ENCODE results near the gene ZAR1.

The ZAR1 gene

DNA sequence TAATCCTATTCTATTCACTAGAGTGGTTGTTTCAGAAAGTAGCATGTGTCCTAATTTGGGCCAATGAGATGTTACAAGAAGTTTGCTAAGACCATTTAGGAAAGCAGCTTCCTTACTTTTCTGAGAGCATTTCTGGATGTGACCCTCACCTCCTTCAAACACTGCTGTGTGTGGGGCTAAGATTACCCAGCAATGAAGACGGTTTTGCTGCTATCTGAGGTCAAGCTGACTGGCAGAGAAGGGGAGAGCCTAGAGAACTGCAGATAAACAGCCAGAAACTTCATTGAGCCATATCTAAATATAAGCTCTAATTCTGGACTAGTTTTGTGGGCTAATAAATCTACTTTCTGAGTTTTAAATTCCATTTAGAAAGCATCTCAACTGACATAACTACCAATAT is 36.4 kb downstream of the ZAR1 start:
- Histone ChIP-seq H3K4me1 (ENCODE audit: insufficient read depth, low read length, severe bottlenecking) (no peaks in the 10 kb centered on the region), H3K4me3 (ENCODE audit: low read depth, low read length, poor library complexity, severe bottlenecking) (no peak overlapping the region), H3K27ac (ENCODE audit: low read depth, low read length, poor library complexity, severe bottlenecking) (no peak overlapping the region), H3K9me3 (ENCODE audit: low read length) (no peaks in the 10 kb centered on the region), H4K20me1 (ENCODE audit: insufficient read depth, low read length) (no peaks in the 10 kb centered on the region), H3K27me3 (ENCODE audit: insufficient read depth, low read length) (no peaks in the 10 kb centered on the region), H3K79me2 (ENCODE audit: insufficient read depth, low read length) (no peaks in the 10 kb centered on the region), H3K9me2 (ENCODE audit: low read depth, low read length) (no peaks in the 10 kb centered on the region), H3F3A (ENCODE audit: insufficient read depth, low read length) (no peaks in the 10 kb centered on the region), H3K4me2 (ENCODE audit: low read length) (no peak overlapping the region), H2AFZ (ENCODE audit: low read length) (no peak overlapping the region), H3K36me3 (ENCODE audit: insufficient read depth, low read length) (peaks cover 81% of the 10 kb centered on the region), H3K9ac (ENCODE audit: low read length) (no peak overlapping the region)
- no peak for TF ChIP-seq EZH2 (IDR thresholded peaks at IDR 0.05; ENCODE audit: borderline replicate concordance, low read length)
- TF ChIP-seq, protein P1, sequence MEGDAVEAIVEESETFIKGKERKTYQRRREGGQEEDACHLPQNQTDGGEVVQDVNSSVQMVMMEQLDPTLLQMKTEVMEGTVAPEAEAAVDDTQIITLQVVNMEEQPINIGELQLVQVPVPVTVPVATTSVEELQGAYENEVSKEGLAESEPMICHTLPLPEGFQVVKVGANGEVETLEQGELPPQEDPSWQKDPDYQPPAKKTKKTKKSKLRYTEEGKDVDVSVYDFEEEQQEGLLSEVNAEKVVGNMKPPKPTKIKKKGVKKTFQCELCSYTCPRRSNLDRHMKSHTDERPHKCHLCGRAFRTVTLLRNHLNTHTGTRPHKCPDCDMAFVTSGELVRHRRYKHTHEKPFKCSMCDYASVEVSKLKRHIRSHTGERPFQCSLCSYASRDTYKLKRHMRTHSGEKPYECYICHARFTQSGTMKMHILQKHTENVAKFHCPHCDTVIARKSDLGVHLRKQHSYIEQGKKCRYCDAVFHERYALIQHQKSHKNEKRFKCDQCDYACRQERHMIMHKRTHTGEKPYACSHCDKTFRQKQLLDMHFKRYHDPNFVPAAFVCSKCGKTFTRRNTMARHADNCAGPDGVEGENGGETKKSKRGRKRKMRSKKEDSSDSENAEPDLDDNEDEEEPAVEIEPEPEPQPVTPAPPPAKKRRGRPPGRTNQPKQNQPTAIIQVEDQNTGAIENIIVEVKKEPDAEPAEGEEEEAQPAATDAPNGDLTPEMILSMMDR (IDR thresholded peaks at IDR 0.05; ENCODE audit: low read length), result no peak

DNA sequence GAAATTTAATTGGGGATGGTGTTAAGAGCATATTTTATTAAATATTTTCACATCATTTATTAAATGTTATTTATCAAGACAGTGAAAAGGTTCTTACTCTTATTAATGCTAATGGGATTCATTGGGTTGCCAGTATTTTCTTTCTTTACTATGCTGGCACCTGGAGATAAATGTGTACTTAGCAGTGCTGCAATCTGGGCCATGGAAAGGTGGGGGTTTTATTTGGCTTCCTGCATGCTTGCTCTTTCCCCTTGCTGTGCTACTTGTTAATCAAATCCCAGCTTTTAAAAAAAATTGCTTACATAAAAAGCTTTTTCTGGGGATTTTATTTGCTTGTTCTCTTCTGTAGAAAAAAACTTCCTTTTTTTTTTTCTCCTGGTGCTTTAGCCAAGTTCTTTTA is 48.3 kb downstream of the ZAR1 start:
- H3F3A ChIP-seq (ENCODE audit: insufficient read depth, low read length), result no peaks in the 10 kb centered on the region
- H3K4me2 ChIP-seq (ENCODE audit: low read length), result no peak overlapping the region
- no peaks in the 10 kb centered on the region for H4K20me1 ChIP-seq (ENCODE audit: insufficient read depth, low read length)
- H3K9ac ChIP-seq (ENCODE audit: low read length), result no peak overlapping the region
- H2AFZ ChIP-seq (ENCODE audit: low read length), result no peak overlapping the region
- no peaks in the 10 kb centered on the region for H3K27me3 ChIP-seq (ENCODE audit: insufficient read depth, low read length)
- peaks cover 68% of the 10 kb centered on the region; the same call in 1 of the 2 replicates for H3K36me3 ChIP-seq (ENCODE audit: insufficient read depth, low read length)
- H3K9me2 ChIP-seq (ENCODE audit: low read depth, low read length), result no peaks in the 10 kb centered on the region
- no peaks in the 10 kb centered on the region for H3K79me2 ChIP-seq (ENCODE audit: insufficient read depth, low read length)
- no peak overlapping the region for H3K27ac ChIP-seq (ENCODE audit: low read depth, low read length, poor library complexity, severe bottlenecking)
- H3K4me1 ChIP-seq (ENCODE audit: insufficient read depth, low read length, severe bottlenecking), result no peaks in the 10 kb centered on the region
- H3K9me3 ChIP-seq (ENCODE audit: low read length), result no peaks in the 10 kb centered on the region
- H3K4me3 ChIP-seq (ENCODE audit: low read depth, low read length, poor library complexity, severe bottlenecking), result no peak overlapping the region
- TF ChIP-seq EZH2 (IDR thresholded peaks at IDR 0.05; ENCODE audit: borderline replicate concordance, low read length), result no peak
- TF ChIP-seq, protein P1 (IDR thresholded peaks at IDR 0.05; ENCODE audit: low read length), result no peak

DNA sequence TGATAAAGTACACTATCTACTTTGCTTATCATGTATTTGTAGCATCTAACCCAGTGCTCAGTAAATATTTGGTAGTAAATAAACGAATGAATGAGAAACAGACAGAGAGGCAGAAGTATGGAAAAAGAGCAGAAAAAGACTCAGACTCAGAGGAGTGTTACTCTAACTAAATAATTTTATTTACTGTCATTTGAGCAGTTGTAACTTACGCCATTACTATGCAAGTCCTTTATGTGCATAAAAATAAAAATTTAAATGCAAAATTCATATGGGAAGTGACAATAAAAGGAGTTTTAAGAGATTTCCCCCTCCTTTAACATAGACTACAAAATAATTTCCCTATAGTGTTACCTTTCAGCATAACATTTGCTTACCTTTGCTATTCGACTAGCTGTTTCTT is 49.5 kb downstream of the ZAR1 start:
- H2AFZ ChIP-seq (ENCODE audit: low read length), result no peak overlapping the region
- no peaks in the 10 kb centered on the region for H3F3A ChIP-seq (ENCODE audit: insufficient read depth, low read length)
- H3K4me3 ChIP-seq (ENCODE audit: low read depth, low read length, poor library complexity, severe bottlenecking), result no peak overlapping the region
- H4K20me1 ChIP-seq (ENCODE audit: insufficient read depth, low read length), result no peaks in the 10 kb centered on the region
- no peak overlapping the region for H3K4me2 ChIP-seq (ENCODE audit: low read length)
- H3K27me3 ChIP-seq (ENCODE audit: insufficient read depth, low read length), result no peaks in the 10 kb centered on the region
- H3K9me3 ChIP-seq (ENCODE audit: low read length), result no peaks in the 10 kb centered on the region
- H3K27ac ChIP-seq (ENCODE audit: low read depth, low read length, poor library complexity, severe bottlenecking), result no peak overlapping the region
- peaks cover 69% of the 10 kb centered on the region for H3K36me3 ChIP-seq (ENCODE audit: insufficient read depth, low read length)
- H3K9me2 ChIP-seq (ENCODE audit: low read depth, low read length), result no peaks in the 10 kb centered on the region
- no peaks in the 10 kb centered on the region for H3K79me2 ChIP-seq (ENCODE audit: insufficient read depth, low read length)
- no peak overlapping the region for H3K9ac ChIP-seq (ENCODE audit: low read length)
- no peaks in the 10 kb centered on the region for H3K4me1 ChIP-seq (ENCODE audit: insufficient read depth, low read length, severe bottlenecking)
- TF ChIP-seq, protein P1 (IDR thresholded peaks at IDR 0.05; ENCODE audit: low read length), result no peak
- TF ChIP-seq EZH2 (IDR thresholded peaks at IDR 0.05; ENCODE audit: borderline replicate concordance, low read length), result no peak
